Measurements from ENCODE around the gene PRKCB.
"Not testable (repeated sequence)": the region's sequence is repeated elsewhere in the genome, so short reads cannot be mapped to it uniquely, and the experiment has no call there.

The PRKCB gene

GRCh38 chr16:24102209-24102660 lies 266.5 kb downstream of the PRKCB start:
- Histone ChIP-seq H3K27ac (no peak overlapping the region), H3K4me3 (no peak overlapping the region)
- DNase-seq (ENCODE audit: low spot score), result no peak
- TF ChIP-seq CTCF (IDR thresholded peaks at IDR 0.05), result no peak

- not testable (repeated sequence) for H3K27ac ChIP-seq; H3K4me3 ChIP-seq; DNase-seq (ENCODE audit: low spot score)
Measured at GRCh38 chr16:24105471-24105870, 269.7 kb downstream of the PRKCB start.

GRCh38 chr16:24108090-24108489 lies 272.3 kb downstream of the PRKCB start:
- DNase-seq (ENCODE audit: low spot score); H3K27ac ChIP-seq; H3K4me3 ChIP-seq: not testable (repeated sequence)

- no peak for DNase-seq (ENCODE audit: low spot score)
- TF ChIP-seq CTCF (IDR thresholded peaks at IDR 0.05), result no peak
- Histone ChIP-seq H3K4me3 (no peak overlapping the region), H3K27ac (no peak overlapping the region)
Measured at GRCh38 chr16:24111724-24112302, 276.0 kb downstream of the PRKCB start.

- no peak overlapping the region for H3K27ac ChIP-seq
- no peak for TF ChIP-seq CTCF (IDR thresholded peaks at IDR 0.05)
- DNase-seq (ENCODE audit: low spot score), result no peak
- H3K4me3 ChIP-seq, result no peak overlapping the region
Measured at GRCh38 chr16:24113115-24113745, 277.4 kb downstream of the PRKCB start.

- H3K27ac ChIP-seq, result no peak overlapping the region
- H3K4me3 ChIP-seq, result no peak overlapping the region
- no peak for DNase-seq (ENCODE audit: low spot score)
- no peak for TF ChIP-seq CTCF (IDR thresholded peaks at IDR 0.05)
Measured at GRCh38 chr16:24114876-24115275, 279.1 kb downstream of the PRKCB start.

- TF ChIP-seq CTCF (IDR thresholded peaks at IDR 0.05), result no peak
- Histone ChIP-seq H3K4me3 (no peak overlapping the region), H3K27ac (no peak overlapping the region)
- DNase-seq (ENCODE audit: low spot score), result no peak
Measured at GRCh38 chr16:24116046-24116776, 280.4 kb downstream of the PRKCB start.

GRCh38 chr16:24116989-24117388 lies 281.2 kb downstream of the PRKCB start:
- Histone ChIP-seq H3K4me3 (no peak overlapping the region), H3K27ac (no peak overlapping the region)
- no peak for DNase-seq (ENCODE audit: low spot score)
- no peak for TF ChIP-seq CTCF (IDR thresholded peaks at IDR 0.05)
